GM12872 (cell line): Measurements from ENCODE around the gene NAT14.

Source experiments
- CTCF ChIP-seq: IDR thresholded peaks from 3 replicates; pipeline ENCODE4 v1.5.1; 2011; ENCODE audit warnings: low read depth, mild to moderate bottlenecking, low read length, moderate library complexity; ENCODE audit not compliant: insufficient read depth

The NAT14 gene

GRCh38 chr19:55503157-55503501 is 18.1 kb downstream of the NAT14 start:
- TF ChIP-seq CTCF: no peak

- TF ChIP-seq CTCF: peak; percentile 98
Measured at GRCh38 chr19:55503502-55504251, 18.7 kb downstream of the NAT14 start.

GRCh38 chr19:55504252-55504603 is 19.2 kb downstream of the NAT14 start:
- no peak for TF ChIP-seq CTCF

GRCh38 chr19:55504981-55505380 is 20.0 kb downstream of the NAT14 start:
- no peak for TF ChIP-seq CTCF

- TF ChIP-seq CTCF: no peak
Measured at GRCh38 chr19:55508120-55508519, 23.1 kb downstream of the NAT14 start.

GRCh38 chr19:55516878-55517620 is 32.1 kb downstream of the NAT14 start:
- peak; percentile 85 for TF ChIP-seq CTCF

- TF ChIP-seq CTCF: no peak
Measured at GRCh38 chr19:55519451-55520311, 34.7 kb downstream of the NAT14 start.
